HG03196 (cell line): ENCODE results near the gene TUT1.

Experiments
- ATAC-seq: cut with Tn5 transposase; IDR thresholded peaks from one replicate; pipeline ENCODE4 v1.9.1; 2021; ENCODE audit not compliant: unreplicated experiment

Gene TUT1

GRCh38 chr11:62542750-62543567 is 48.4 kb downstream of the TUT1 start:
- ATAC-seq: peak; percentile 30

GRCh38 chr11:62542111-62542745 is 49.1 kb downstream of the TUT1 start:
- no peak for ATAC-seq

- ATAC-seq: peak; percentile 42
Observed at GRCh38 chr11:62540804-62541701, 50.3 kb downstream of the TUT1 start.

GRCh38 chr11:62539238-62539925 is 51.9 kb downstream of the TUT1 start:
- ATAC-seq: no peak

- ATAC-seq: no peak
Observed at GRCh38 chr11:62538470-62539237, 52.7 kb downstream of the TUT1 start.

- ATAC-seq: no peak
Observed at GRCh38 chr11:62536301-62536957, 54.9 kb downstream of the TUT1 start.

- no peak for ATAC-seq
Observed at GRCh38 chr11:62535802-62536201, 55.5 kb downstream of the TUT1 start.

- ATAC-seq: no peak
Observed at GRCh38 chr11:62534779-62535545, 56.4 kb downstream of the TUT1 start.

- no peak for ATAC-seq
Observed at GRCh38 chr11:62532096-62532495, 59.2 kb downstream of the TUT1 start.
